RWPE1 (cell line): ENCODE results near the gene DMRT3.

Source experiments
- CTCF ChIA-PET: fragments of 350-600 bp; sonication (Branson Sonifier 250); formaldehyde crosslinking; extraction: SDS; loops from one replicate; lab custom pipeline; 2021; lab: Yijun Ruan, JAX
- POLR2A ChIA-PET: fragments of 400-600 bp; formaldehyde crosslinking; extraction: SDS; loops from one replicate; lab custom pipeline; 2020; ENCODE audit warnings: antibody characterized with exemption; ENCODE audit not compliant: low non-redundant PET; lab: Yijun Ruan, JAX
- DNase-seq: peaks from one replicate; pipeline ENCODE4 v3.0.0; 2012; ENCODE audit warnings: low spot score
- H3K27ac ChIP-seq: fragments of 450-650 bp; 2 replicates; pipeline ENCODE4 v1.5.1; 2017
- CTCF ChIP-seq: fragments of 450-650 bp; conservative IDR thresholded peaks from 2 replicates; pipeline ENCODE4 v1.5.1; 2017; ENCODE audit warnings: low read depth, mild to moderate bottlenecking

Gene DMRT3

GRCh38 chr9:974031-974995 lies 2.1 kb upstream of the DMRT3 start:
- no peak for TF ChIP-seq CTCF
- no peak overlapping the region for H3K27ac ChIP-seq
- ChIA-PET CTCF (interaction anchor here (1.0 kb wide), 1 partner anchor 46 kb away, joined by 5 read pairs; no protein-coding TSS in a partner anchor), POLR2A (no interaction called here)
- DNase-seq: no peak

GRCh38 chr9:974996-975739 lies 1.3 kb upstream of the DMRT3 start:
- ChIA-PET POLR2A (no interaction called here), CTCF (interaction anchor here (0.6 to 1.0 kb wide), 2 partner anchors 26 to 47 kb away, joined by 5 read pairs; no protein-coding TSS in a partner anchor)
- no peak for TF ChIP-seq CTCF
- no peak for DNase-seq
- H3K27ac ChIP-seq: no peak overlapping the region

GRCh38 chr9:975740-976257 lies 656 bp upstream of the DMRT3 start:
- POLR2A ChIA-PET: no interaction called here
- H3K27ac ChIP-seq: no peak overlapping the region
- no peak for TF ChIP-seq CTCF
- DNase-seq: no peak
- CTCF ChIA-PET: interaction anchor here (0.6 to 1.0 kb wide), 3 partner anchors 25 to 64 kb away, joined by 3 to 5 read pairs (median 5); no protein-coding TSS in a partner anchor

GRCh38 chr9:976943-977837 lies 735 bp downstream of the DMRT3 start:
- ChIA-PET CTCF (interaction anchor here (0.6 kb wide), 1 partner anchor 52 kb away, joined by 3 read pairs; no protein-coding TSS in a partner anchor), POLR2A (no interaction called here)
- no peak for TF ChIP-seq CTCF
- DNase-seq: no peak
- no peak overlapping the region for H3K27ac ChIP-seq

DNA sequence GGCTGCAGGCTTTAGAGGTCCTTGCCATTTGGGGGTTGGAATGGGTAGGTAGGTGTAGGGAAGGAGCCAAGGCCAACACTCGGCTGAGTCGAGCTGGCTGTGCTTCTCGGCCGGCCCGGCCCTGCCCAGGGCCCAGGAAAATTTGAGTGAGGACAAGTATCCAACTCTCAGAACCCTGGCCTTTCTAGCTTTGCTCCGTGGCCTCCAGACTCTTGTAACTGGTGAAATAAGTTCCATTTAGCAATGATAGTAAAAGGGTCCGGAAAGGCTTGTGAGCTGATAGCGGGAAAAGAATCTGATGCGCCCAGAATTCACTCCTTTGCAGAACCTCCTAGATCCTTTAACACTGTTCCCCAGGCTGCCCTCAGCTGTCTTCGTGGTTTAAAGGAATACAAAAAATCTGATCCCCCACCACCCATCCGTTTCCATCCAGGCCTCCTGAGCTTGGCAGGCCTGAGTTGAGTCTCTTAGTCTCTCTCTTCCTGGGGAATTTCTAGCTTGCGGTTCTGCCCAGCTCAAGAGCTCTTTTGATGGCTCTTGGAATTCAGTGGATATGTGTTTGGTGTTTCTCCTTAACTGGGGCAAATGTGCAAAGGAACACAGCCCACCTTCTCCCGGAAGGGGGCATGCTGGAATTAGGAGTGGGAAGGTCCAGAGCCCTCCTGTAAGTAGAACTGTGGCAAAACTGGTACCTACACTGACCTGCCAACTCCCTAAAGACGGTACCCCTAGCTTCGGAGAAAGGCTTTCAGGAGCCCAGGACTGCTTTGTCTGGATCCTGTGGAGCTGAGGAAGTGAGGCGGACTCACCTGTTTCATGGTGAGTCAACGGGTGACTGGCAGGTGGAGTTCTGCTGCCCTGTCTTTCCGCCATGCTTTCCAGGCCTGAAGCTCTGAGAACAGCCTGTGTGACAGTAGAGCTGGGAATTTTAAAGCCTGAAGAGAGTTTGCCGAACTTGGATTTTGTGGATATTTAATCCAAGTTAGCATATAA lies 1.7 kb downstream of the DMRT3 start:
- TF ChIP-seq CTCF: no peak
- ChIA-PET POLR2A (no interaction called here), CTCF (interaction anchor here (0.6 to 0.8 kb wide), 4 partner anchors 31 to 1555 kb away, joined by 3 to 5 read pairs (median 3); no protein-coding TSS in a partner anchor)
- no peak overlapping the region for H3K27ac ChIP-seq
- no peak for DNase-seq
